Duodenal mucosa (tissue), 2 donors: Measurements from ENCODE around the gene GALNTL6.

Source experiments
- H3K27ac ChIP-seq: one replicate; pipeline ENCODE4 v1.7.0; 2013; ENCODE audit warnings: low read depth, low read length
- H3K27me3 ChIP-seq, 2 donors: one replicate each; pipeline ENCODE4 v1.7.0; 2013; ENCODE audit warnings: low read length in 2 of 2, control low read depth in 1 of 2; ENCODE audit not compliant: insufficient read depth in 2 of 2, control insufficient read depth in 1 of 2
- H3K36me3 ChIP-seq, 2 donors: one replicate each; pipeline ENCODE4 v1.7.0; 2013; ENCODE audit warnings: low read length in 2 of 2, control low read depth in 1 of 2; ENCODE audit not compliant: insufficient read depth in 2 of 2, control insufficient read depth in 1 of 2
- H3K4me1 ChIP-seq, 2 donors: one replicate each; pipeline ENCODE4 v1.7.0; 2013; ENCODE audit warnings: low read length in 2 of 2, control low read depth in 1 of 2; ENCODE audit not compliant: insufficient read depth in 2 of 2, control insufficient read depth in 1 of 2
- H3K4me3 ChIP-seq, 2 donors: one replicate each; pipeline ENCODE4 v1.7.0; 2013; ENCODE audit warnings: low read length in 2 of 2, low read depth in 1 of 2
- H3K9ac ChIP-seq, 2 donors: one replicate each; pipeline ENCODE4 v1.7.0; 2013; ENCODE audit warnings: low read length in 2 of 2, low read depth in 1 of 2
- H3K9me3 ChIP-seq, 2 donors: one replicate each; pipeline ENCODE4 v1.7.0; 2013; ENCODE audit warnings: low read length in 2 of 2, control low read depth in 1 of 2; ENCODE audit not compliant: control insufficient read depth in 1 of 2

Gene GALNTL6

DNA sequence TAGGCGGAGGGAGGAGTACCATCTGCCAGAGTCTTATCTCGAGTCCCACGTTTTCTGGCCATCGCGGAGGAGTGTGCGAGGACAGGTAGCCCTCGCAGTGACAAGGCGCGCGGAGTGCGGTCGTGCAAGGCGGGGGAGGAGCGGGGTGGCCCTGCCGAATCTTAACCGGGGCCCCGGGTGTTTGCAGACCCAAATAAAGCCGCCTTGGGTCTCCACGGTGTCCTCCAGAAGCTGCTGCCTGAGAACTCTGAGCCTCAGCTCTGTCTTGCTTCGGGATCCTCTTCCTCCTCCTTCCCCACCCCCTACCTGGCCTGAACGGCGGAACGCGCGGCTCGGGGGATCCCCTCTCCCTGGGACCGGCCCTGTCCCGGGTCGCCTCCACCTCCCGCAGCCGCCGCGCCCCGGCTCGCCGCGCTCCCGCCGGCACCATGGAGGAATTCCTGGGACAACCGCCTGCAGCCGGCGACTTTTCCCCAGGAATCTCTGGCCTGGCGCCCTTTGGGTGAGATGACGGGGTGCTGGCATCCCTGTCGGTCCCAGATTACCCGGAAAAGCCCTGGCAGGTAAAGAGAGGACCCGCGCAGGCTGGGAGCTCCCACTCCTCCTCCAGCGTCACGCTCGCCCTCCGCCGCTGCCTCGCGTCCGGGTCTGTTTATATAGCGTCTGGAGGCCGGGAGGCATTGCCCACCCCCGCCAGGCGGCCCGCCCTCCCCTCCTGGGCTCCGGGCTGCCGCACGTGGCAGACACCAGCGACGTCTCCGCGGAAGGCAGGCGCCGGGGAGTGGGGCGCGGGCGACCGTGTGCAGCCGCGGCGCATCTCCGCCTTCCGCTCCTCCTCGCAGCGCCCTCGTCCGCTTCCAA lies at the start of gene GALNTL6:
Gene GALNTL6 (plus strand): TSS at position 740 of the 861 bp plus-strand sequence.
- Histone ChIP-seq H3K4me1 (peaks cover 0 to 4% of the 10 kb centered on the region in 2 donors), H3K4me3 (peak within 1 kb of the TSS; percentile 52 to 53), H3K9me3 (no peaks in the 10 kb centered on the region), H3K9ac (no peak within 1 kb of the TSS), H3K27me3 (peaks cover 24 to 27% of the 10 kb centered on the region in 2 donors), H3K27ac (no peak within 1 kb of the TSS), H3K36me3 (no peaks in the 10 kb centered on the region)

DNA sequence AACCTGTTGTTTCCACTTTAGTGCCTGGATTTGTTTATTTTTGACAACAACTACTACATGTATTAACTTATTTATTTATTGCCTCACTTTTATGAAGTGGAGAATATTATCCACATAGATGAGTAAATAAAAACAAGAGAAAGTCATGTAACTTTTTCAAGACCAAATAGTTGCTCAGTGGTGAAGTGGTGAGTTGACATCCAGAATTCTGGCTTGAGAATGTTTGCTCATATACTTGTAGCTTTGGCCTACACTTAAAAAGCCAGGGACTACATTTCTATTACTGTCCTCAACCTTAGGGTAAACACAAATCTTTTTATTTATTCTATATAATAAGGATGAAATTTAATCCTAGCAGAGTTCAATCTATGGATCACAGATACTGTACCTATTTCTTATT lies 47.7 kb upstream of the GALNTL6 start:
- H3K36me3 ChIP-seq: no peaks in the 10 kb centered on the region
- no peaks in the 10 kb centered on the region for H3K27me3 ChIP-seq
- no peak overlapping the region for H3K9ac ChIP-seq
- no peaks in the 10 kb centered on the region for H3K9me3 ChIP-seq
- no peak overlapping the region for H3K4me3 ChIP-seq
- H3K27ac ChIP-seq: no peak overlapping the region
- H3K4me1 ChIP-seq: no peaks in the 10 kb centered on the region

DNA sequence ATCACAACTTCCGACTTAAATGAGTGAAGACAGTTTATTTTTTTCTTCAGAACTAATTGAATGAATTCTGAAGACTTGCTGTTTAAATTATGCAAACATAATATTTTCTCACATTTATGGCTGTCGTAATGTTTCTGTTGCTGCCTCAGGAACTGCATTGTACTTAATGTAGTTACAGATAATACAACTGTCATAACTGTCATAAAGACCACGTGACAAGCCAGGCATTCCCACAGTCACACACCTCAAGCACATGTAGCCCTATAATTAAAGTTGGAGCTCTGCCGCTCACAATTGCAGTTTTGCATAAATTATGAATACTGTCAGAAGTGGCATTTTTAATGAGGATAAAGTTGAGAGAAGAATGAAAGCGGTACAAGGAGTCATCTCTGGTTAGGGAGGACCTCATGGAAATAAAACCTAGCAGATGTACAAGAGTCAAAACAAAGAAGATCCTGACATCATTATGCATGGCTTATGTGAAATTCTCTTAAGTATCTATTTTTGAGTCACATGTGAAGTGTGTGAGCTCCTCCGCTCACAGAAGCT lies 38.5 kb upstream of the GALNTL6 start:
- no peak overlapping the region for H3K27ac ChIP-seq
- H3K9me3 ChIP-seq: peaks cover 0 to 2% of the 10 kb centered on the region in 2 donors
- no peaks in the 10 kb centered on the region for H3K4me1 ChIP-seq

DNA sequence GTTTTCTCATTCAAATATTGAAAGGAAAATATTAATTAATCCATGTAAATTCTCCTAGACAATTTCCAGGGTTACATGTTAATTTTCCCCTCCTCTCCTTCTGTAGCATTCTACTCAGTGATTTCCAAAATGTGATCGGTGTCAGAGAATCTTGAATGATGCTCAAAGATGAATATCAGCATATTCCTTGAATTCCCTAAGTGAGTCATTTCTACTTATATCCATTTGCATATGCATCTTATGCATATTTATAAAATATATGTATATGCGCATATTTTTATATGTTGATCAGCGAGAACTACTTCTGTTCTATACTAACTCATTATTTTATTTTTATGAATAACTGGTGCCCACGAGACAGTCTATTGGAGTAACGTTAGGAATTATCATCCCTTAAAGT lies 33.9 kb upstream of the GALNTL6 start:
- no peaks in the 10 kb centered on the region for H3K27me3 ChIP-seq
- no peaks in the 10 kb centered on the region for H3K4me1 ChIP-seq
- no peak overlapping the region for H3K27ac ChIP-seq
- peaks cover 5 to 6% of the 10 kb centered on the region in 2 donors for H3K9me3 ChIP-seq
- no peaks in the 10 kb centered on the region for H3K36me3 ChIP-seq
- H3K4me3 ChIP-seq: no peak overlapping the region
- H3K9ac ChIP-seq: no peak overlapping the region

More for the DNA sequence above, 38.5 kb upstream of the GALNTL6 start:
- no peak overlapping the region for H3K4me3 ChIP-seq
- no peaks in the 10 kb centered on the region for H3K27me3 ChIP-seq
- H3K9ac ChIP-seq: no peak overlapping the region
- H3K36me3 ChIP-seq: no peaks in the 10 kb centered on the region

DNA sequence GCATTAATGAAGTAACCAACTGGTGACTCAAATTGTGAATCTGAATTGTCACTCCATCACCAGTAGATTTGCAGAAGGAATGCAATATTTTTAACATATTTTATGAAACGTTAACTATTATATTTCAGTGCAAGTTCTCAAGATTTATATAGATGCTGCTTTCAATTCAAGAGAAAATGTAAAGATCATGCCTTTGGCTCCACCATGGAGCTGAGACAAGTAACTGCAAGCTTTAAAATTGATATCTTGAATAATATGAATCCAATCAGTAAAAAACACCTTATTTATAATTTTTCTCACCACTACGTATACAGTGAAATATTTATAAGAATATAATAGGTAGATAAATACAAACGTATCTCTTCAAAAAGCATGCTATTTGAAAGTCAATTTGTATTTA lies 27.8 kb upstream of the GALNTL6 start:
- Histone ChIP-seq H3K4me3 (no peak overlapping the region), H3K9ac (no peak overlapping the region), H3K9me3 (peaks cover 5 to 6% of the 10 kb centered on the region in 2 donors), H3K27ac (no peak overlapping the region), H3K27me3 (no peaks in the 10 kb centered on the region), H3K36me3 (no peaks in the 10 kb centered on the region), H3K4me1 (no peaks in the 10 kb centered on the region)

DNA sequence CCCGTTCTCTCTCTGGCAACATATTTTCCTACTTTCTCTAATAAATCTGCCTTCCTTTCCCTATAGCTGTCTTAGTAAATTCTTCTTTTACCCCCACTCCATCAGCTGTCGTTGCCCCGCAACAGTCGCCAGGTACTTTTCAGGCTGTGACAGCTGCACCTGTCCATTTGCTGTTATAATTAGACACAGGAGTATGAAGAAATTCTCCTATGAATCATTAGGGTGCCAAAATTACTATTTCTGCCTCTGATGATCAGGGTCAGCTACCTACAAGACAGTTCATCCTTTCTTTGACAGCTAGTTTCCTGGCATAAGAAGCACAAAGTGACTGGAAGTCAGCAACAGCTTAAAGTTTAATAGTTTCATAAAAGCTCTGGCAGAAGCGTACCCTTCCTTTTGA lies 19.5 kb upstream of the GALNTL6 start:
- Histone ChIP-seq H3K4me3 (no peak overlapping the region), H3K4me1 (no peaks in the 10 kb centered on the region), H3K9me3 (no peaks in the 10 kb centered on the region), H3K36me3 (no peaks in the 10 kb centered on the region), H3K27ac (no peak overlapping the region), H3K27me3 (no peaks in the 10 kb centered on the region), H3K9ac (no peak overlapping the region)

DNA sequence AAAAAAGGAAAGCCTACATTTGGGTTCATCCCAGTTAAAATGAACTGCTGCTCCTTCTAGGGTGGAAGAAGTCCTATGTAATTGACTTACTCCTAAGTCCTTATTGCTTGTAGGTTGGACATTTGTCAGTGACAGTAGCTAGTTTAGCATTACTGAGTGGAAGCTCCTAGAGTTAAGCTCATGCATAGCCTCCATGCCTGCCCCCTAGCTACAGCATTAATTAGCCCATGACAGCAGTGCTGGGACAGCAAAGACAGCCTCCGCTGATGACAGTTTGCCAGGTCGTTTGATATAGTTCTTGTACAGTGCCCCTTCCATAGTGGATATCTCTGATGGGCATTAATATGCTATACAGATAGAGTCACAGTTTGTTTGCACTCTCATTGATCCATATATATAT lies 18.7 kb upstream of the GALNTL6 start:
- no peaks in the 10 kb centered on the region for H3K4me1 ChIP-seq
- no peak overlapping the region for H3K4me3 ChIP-seq
- no peaks in the 10 kb centered on the region for H3K36me3 ChIP-seq
- H3K27me3 ChIP-seq: no peaks in the 10 kb centered on the region
- no peak overlapping the region for H3K27ac ChIP-seq
- no peak overlapping the region for H3K9ac ChIP-seq
- no peaks in the 10 kb centered on the region for H3K9me3 ChIP-seq

DNA sequence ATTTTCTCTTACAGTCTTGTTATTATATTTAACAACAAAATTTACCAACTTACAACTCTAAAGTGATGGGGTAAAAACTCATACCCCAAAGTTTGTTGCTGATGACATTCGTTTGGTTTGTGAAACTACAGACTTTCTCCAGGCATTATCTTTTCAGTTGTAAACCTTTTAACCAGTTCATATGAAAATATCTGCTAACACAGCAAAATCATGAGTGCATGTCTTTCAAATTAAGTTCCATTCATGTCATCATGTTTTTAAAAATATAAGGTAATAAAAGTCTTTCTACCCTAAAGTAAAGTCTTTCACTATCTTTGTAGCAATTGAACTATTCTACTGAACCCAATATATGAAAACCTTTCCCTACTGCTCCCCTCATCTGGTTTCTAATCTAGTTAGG lies 3.4 kb upstream of the GALNTL6 start:
- Histone ChIP-seq H3K27me3 (peaks cover 22 to 23% of the 10 kb centered on the region in 2 donors), H3K4me1 (peaks cover 0 to 4% of the 10 kb centered on the region in 2 donors), H3K9ac (no peak overlapping the region), H3K36me3 (no peaks in the 10 kb centered on the region), H3K9me3 (no peaks in the 10 kb centered on the region), H3K4me3 (no peak overlapping the region), H3K27ac (no peak overlapping the region)

DNA sequence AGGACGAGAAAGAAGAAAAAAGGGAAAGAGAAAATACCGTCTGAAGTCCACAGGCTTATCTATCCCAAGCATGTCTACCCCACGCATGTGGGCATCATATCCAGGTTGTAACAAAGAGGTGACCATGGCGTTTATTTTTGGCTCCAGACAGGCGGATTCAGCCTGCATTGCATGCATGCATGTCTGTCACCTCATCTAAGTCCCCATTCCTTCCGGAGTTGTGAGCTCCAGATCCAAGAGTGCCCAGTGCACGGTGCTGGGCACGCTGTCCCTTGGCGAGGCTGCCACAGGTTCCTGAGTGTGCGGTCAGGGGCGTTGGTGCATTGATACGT lies 905 bp upstream of the GALNTL6 start:
- H3K4me3 ChIP-seq: peak overlapping the region; percentile 52 to 53
- no peak overlapping the region for H3K27ac ChIP-seq
- H3K36me3 ChIP-seq: no peaks in the 10 kb centered on the region
- H3K9me3 ChIP-seq: no peaks in the 10 kb centered on the region
- peaks cover 0 to 4% of the 10 kb centered on the region in 2 donors for H3K4me1 ChIP-seq
- H3K9ac ChIP-seq: no peak overlapping the region
- peaks cover 24 to 27% of the 10 kb centered on the region in 2 donors for H3K27me3 ChIP-seq

DNA sequence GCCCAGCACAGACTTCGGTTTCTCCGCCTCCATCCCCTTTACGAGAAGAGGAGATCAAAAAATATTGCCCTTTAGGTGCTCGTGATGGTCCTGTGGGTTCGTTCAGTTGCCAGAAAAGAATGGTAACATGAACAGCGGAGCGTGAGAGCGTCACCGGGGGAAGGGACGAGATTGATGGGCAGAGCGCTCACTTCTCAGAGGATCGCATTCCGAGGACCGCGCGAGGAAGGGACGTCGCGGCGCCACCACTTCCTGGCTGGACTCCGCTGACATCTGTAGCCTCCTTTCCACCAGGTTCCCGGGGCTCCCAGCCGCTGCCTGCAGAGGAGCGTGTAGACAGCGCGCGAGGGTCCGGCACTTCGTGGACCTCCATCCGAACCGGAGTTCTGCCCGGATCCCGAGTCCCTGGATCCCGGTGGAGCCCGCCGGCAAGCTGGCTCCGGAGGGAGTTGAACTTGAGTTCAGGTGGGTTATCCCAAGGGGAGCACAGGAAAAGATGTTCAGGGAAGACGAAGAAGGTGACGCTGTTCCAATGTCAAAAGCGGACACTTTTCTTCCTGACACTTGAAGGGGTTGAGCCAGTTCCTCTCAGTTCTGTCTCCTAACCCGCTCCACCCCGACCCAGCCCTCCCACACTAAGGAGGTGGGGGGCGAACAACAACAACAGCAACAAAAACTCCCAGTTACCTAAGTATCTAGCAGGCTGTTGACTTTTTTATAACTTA lies 484 bp downstream of the GALNTL6 start:
- H3K4me3 ChIP-seq: peak overlapping the region; percentile 52 to 53
- H3K27me3 ChIP-seq: peaks cover 24 to 27% of the 10 kb centered on the region in 2 donors
- no peaks in the 10 kb centered on the region for H3K9me3 ChIP-seq
- peaks cover 0 to 4% of the 10 kb centered on the region in 2 donors for H3K4me1 ChIP-seq
- H3K36me3 ChIP-seq: no peaks in the 10 kb centered on the region
- no peak overlapping the region for H3K27ac ChIP-seq
- no peak overlapping the region for H3K9ac ChIP-seq
